GM12872 (cell line): Measurements from ENCODE around the gene FOXK1.

Source experiments
- CTCF ChIP-seq: IDR thresholded peaks from 3 replicates; pipeline ENCODE4 v1.5.1; 2011; ENCODE audit warnings: low read depth, mild to moderate bottlenecking, low read length, moderate library complexity; ENCODE audit not compliant: insufficient read depth

Gene FOXK1

GRCh38 chr7:4807598-4808016, 125.5 kb downstream of the FOXK1 start:
- no peak for TF ChIP-seq CTCF

- TF ChIP-seq CTCF: no peak
Measured at GRCh38 chr7:4808026-4808425, 125.9 kb downstream of the FOXK1 start.

GRCh38 chr7:4808565-4808964, 126.5 kb downstream of the FOXK1 start:
- TF ChIP-seq CTCF: no peak

GRCh38 chr7:4809091-4809591, 127.0 kb downstream of the FOXK1 start:
- TF ChIP-seq CTCF: no peak

- no peak for TF ChIP-seq CTCF
Measured at GRCh38 chr7:4809666-4810065, 127.6 kb downstream of the FOXK1 start.

GRCh38 chr7:4814433-4814832, 132.3 kb downstream of the FOXK1 start:
- TF ChIP-seq CTCF: no peak

- TF ChIP-seq CTCF: no peak
Measured at GRCh38 chr7:4815121-4815520, 133.0 kb downstream of the FOXK1 start.
